ENCODE data around the gene SYNGR3.

DNA sequence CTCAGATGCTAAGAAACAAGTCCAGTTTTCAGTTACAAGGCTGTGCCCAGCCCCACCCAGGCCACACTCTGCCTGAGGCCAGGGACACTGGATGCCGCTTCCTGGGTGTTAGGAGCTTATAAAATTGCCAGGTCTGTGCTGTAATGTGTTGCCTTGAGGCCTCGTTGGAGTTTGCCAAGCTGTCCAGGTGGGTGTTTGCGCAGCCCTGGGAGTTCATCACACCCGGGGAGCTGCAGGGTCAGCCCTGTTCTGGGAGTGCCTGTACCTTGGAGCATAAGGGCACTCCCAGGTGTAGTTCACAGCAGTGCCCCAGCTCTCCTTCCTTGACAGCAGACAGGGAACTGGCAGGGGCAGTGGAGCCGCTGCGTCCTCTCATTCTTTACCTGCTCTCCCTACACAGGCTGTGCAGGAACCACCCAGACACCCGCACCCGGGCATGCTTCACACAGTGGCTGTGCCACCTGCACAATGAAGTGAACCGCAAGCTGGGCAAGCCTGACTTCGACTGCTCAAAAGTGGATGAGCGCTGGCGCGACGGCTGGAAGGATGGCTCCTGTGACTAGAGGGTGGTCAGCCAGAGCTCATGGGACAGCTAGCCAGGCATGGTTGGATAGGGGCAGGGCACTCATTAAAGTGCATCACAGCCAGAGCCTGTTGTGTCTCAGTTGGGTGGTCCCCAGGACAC is 4.2 kb upstream of the SYNGR3 start:
- TF ChIP-seq EZH2 (IDR thresholded peaks at IDR 0.05; ENCODE audit: low read length): no peak
- TF ChIP-seq, protein P1, sequence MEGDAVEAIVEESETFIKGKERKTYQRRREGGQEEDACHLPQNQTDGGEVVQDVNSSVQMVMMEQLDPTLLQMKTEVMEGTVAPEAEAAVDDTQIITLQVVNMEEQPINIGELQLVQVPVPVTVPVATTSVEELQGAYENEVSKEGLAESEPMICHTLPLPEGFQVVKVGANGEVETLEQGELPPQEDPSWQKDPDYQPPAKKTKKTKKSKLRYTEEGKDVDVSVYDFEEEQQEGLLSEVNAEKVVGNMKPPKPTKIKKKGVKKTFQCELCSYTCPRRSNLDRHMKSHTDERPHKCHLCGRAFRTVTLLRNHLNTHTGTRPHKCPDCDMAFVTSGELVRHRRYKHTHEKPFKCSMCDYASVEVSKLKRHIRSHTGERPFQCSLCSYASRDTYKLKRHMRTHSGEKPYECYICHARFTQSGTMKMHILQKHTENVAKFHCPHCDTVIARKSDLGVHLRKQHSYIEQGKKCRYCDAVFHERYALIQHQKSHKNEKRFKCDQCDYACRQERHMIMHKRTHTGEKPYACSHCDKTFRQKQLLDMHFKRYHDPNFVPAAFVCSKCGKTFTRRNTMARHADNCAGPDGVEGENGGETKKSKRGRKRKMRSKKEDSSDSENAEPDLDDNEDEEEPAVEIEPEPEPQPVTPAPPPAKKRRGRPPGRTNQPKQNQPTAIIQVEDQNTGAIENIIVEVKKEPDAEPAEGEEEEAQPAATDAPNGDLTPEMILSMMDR (optimal IDR thresholded peaks at IDR 0.05 in 1 of 3, IDR thresholded peaks at IDR 0.05 in 1 of 3, conservative IDR thresholded peaks at IDR 0.05 in 1 of 3; ENCODE audit: extremely low read depth in 1 of 3, insufficient read depth in 2 of 3, low read length in 3 of 3): no peak
